HL-60/S4 treated with phorbol 12-myristate 13-acetate at 8.2 ng/mL for 4 days and 3 days (cell line): Measurements from ENCODE around the gene KCNH5.

ENCODE experiments used
- in situ Hi-C: fragments of 300-500 bp; cut with MboI; formaldehyde crosslinking; loops from 2 replicates; pipeline ENCODE4 v1.15.0; 2022; ENCODE audit warnings: low sequenced_read_pairs

Gene KCNH5

DNA sequence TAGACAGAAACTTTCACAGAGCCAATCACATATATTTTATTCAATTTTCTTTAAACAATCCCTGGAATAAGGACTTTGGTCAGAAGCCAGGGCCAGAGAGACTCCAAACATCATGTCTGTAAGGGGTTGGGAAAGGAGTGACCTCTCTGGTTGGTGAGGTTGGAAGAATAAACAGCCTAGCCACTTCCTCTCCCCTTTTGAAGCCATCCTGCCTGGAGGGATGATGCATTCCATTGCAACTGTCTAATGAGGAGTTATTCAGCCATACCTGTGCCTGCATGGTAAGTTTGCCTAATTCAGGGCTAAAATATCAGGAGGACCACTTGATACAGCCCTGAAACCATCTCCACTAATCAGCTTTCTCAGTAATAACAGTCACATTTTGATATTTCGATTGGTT lies 299.8 kb downstream of the KCNH5 start:
- in situ Hi-C loops, result no loop called here

DNA sequence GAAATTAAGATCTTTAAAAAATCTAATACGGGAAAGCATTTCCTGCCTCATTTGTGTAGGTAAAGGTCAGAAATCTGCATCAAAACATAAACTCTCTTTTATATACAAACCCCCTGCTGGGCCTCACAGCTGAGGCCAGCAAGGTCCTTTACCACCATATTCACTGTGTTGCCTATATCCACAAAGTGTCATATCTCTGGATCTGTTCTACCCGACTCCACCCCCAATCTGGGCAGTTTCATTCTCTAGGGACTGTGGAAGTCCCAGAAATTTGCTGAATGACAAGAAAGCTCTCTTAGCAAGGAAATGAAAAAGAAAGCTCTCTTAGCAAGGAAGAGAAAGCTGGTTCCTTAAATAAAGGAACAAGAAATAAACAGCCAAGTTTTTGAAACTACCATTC lies 301.7 kb downstream of the KCNH5 start:
- in situ Hi-C loops, result no loop called here

DNA sequence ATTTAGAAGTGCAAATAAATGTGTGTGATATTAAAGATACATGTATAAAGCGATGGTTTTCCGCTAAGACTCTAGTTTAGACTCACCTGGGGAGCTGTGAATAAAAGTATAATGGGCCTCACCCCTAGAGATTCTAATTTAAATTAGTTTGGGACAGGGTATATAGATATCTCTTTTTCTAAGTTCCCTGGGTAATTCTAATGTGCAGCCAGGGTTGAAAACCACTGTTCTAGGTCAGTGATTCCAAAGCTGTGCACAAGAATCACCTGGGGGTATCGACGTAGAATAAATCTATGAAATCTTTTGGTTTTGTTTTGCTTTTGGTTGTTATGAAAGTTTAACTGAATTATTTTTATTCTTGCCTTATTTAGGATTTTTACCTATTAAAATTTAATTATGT lies 302.1 kb downstream of the KCNH5 start:
- in situ Hi-C loops, result no loop called here

GRCh38 chr14:62739647-62740046 lies 305.6 kb downstream of the KCNH5 start:
- in situ Hi-C loops, result no loop called here

DNA sequence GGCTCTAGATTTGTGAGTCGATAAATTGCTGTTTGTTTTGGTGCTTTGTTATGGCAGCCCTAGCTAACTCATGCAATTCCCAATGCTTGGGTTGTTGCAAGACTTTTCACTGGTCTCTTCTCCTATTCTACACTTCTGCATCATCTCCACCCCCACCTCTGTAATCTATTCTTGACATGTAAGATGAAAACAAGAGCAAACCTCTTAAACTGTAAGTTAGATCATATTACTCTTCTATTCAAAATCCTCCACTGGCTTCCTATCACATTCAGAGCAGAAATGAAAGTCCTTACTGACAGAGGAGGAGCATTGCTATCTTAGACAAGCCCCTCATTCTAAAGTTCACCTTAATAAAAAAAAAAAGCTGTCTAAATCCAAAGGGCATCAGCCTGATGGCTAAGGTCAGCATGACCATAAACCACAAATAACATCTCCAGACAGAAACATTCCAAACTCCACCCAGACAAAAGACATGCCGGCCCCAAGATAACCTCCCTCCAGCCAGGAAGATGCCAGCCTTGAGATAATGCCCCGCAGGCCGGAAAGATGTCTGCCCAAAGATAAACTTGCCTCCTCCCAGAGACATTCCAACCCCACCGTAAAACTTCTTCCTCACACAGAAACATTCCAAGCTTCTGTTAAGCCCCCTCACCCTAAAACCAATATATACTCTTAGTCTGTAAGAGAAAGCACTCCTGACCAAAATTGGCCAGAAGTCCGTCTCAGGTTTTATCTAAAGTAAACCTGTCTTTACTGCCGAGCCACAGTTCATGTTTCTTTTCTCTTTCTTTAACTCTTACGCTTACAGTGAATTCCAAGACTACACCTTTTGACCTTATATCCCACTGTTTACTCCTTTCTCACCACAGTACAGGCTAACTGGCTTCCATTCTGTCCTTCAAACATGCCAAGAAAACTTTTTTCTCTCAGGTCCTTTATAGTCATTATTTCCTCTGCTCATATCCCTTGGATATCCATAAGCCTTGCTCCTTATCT lies 308.9 kb downstream of the KCNH5 start:
- in situ Hi-C loops, result no loop called here

- in situ Hi-C loops, result no loop called here
Observed at GRCh38 chr14:62734831-62735230, 310.4 kb downstream of the KCNH5 start.

- in situ Hi-C loops, result no loop called here
Observed at GRCh38 chr14:62722406-62722805, 322.9 kb downstream of the KCNH5 start.

- in situ Hi-C loops, result no loop called here
Observed at GRCh38 chr14:62718629-62719028, 326.6 kb downstream of the KCNH5 start.

- in situ Hi-C loops, result no loop called here
Observed at GRCh38 chr14:62711351-62712023, 333.8 kb downstream of the KCNH5 start.

DNA sequence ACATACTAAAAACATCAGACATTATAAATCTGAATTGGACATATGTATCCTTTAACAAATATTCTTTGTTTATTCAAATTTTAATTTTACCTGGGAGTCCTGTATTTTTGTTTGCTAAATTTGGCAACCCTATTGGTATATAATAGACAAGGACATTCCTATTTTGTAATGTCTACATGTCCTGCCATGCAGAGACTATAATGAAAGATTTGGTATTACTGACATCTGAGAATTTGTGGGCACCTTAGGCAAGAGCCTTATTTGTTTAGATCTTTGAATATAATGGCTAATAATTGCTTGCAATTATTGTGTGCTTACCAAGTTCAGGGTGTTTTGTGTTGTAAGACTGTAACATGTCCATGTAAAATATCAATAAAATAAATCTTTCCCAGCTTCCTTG lies 334.4 kb downstream of the KCNH5 start:
- in situ Hi-C loops, result no loop called here

DNA sequence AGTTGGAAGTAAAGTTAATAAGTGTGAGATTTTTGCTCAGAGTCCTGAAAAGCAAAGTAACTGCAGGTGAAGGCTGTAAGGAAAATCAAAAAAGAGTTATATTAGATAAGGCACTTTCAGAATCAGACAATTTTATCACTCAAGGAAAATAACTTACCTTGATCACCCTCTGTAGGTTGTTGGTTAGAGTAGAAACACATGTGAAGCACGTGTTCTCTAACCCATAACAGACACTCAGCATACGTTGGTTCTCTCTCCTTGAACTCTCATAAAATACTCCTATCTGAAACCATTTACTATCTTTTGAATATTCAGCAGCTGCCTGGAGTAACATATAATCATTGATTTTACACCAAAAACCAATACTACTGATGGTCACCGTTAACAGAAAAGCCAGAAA lies 335.5 kb downstream of the KCNH5 start:
- in situ Hi-C loops, result no loop called here

GRCh38 chr14:62706217-62706616 lies 339.0 kb downstream of the KCNH5 start:
- in situ Hi-C loops, result no loop called here

DNA sequence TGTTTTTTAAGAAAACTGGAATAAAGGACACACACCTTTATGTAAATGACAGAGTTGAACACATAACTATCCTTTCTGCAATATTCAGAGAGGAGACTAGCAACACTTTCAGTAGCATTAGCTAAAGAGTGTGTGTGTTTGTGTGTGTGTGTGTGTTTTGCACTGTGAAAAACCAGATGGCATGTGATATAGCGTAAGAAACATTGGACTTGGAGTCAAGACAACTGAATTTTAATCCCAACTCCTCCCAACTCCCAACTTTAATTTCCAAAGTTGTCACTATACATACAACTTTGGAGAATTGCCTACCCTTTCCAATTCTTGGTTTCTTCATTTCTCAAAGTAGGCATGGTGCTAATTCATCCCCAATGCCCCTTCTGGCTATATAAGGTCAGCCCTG lies 347.8 kb downstream of the KCNH5 start:
- in situ Hi-C loops, result no loop called here

- in situ Hi-C loops, result no loop called here
Observed at GRCh38 chr14:62696929-62697328, 348.3 kb downstream of the KCNH5 start.

DNA sequence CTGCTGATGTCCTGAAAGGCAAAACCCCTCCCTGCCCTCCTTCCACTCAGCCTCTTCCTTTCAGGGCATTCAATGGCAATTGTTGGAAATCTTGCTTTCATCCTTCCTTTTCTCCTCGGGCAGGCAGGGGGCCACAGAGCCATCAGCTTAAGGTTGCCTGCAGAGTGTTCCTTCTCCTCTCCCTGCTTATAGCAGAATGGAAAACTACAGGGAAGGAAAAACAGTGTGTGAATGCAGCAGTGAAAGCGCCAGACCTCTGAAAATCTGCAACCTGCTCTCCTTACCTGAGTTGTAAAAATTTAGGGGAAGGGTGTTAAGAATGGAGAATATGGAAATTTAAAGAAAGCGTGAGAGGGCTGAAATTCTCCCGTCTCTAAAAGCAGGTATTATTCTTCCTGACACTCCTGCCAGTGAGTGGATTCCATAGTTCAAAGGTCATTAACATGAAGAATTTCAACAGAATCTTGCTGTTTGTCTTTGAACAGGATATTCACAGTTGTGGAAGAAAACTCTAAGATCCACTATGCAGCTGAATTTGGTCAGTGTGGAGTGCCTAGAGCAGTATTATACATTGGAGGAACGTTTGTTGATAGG lies 348.8 kb downstream of the KCNH5 start:
- in situ Hi-C loops, result no loop called here

DNA sequence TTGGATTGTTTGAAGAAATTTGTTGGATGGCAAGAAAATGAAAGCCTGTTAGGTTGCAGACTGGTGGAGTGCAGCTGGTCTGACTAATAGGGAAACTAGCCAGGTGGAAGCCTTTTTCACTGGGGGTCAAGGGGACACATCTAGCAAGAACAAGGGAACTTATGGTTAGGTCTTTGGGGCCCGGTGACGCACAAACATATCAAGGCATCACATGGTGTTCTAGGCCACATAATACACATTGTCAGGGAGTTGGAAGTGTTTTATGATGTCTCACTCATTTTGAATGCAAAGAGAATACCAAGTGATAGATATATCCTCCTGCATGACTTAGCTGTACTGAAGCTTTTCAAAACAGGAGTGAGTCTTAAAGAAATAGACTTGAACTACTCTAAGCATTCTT lies 351.2 kb downstream of the KCNH5 start:
- in situ Hi-C loops, result no loop called here

DNA sequence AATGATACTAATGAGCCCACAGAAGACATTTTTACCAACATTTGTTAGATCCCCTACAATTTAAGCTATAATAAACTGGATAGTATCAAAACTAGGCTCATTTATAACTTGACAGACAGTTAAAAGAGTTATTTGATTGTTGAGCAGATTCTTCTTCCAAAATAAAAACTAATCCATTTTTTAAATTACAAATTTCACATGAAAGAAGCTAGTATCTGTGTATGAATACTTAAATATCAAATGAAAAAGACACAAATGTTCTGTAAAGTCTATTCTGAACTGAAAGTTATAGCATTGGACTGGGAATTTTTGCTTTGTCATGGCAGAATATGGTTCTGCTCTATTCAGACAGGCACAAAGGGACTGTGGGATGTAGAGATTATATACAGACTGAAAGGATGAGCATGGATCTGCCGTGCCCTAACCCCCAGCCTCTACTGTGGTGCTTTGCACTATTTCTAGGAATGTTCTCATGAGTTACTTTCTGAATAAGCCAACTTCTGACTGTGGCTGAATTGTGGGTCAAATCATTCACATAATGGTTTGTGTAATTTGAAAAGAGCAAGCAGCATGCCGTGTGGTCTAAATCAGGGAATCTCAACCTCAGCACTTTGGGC lies 352.7 kb downstream of the KCNH5 start:
- in situ Hi-C loops, result no loop called here

GRCh38 chr14:62691647-62692489 lies 353.4 kb downstream of the KCNH5 start:
- in situ Hi-C loops, result no loop called here

DNA sequence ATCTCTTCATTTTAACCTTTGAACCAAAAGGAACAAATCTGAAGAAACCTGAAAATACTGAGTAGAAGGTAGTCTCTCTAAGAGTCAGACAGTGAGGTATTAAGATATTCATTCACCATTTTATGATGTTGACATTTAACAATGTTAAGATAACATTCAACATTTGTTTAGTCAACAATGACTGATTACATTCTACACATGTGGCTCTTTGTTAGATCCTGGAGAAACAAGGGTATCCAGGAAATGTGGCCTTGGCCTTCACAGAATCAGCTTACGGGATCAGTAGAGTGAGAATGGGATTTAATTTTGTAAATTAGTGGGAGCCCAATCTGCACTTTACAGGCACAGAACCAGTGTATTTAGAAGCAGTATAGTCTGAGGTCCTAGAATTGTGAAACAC lies 355.5 kb downstream of the KCNH5 start:
- in situ Hi-C loops, result no loop called here

GRCh38 chr14:62687818-62688217 lies 357.4 kb downstream of the KCNH5 start:
- in situ Hi-C loops, result no loop called here
